Hepatic stellate cell (primary cell): Measurements from ENCODE around the gene TRIM32.
"Not testable (repeated sequence)": the region's sequence is repeated elsewhere in the genome, so short reads cannot be mapped to it uniquely, and the experiment has no call there.

Experiments
- DNase-seq: peaks from one replicate; pipeline ENCODE4 v3.0.0; 2011; ENCODE audit warnings: low spot score

The TRIM32 gene

GRCh38 chr9:116674210-116674980, 12.7 kb upstream of the TRIM32 start:
- DNase-seq: no peak

DNA sequence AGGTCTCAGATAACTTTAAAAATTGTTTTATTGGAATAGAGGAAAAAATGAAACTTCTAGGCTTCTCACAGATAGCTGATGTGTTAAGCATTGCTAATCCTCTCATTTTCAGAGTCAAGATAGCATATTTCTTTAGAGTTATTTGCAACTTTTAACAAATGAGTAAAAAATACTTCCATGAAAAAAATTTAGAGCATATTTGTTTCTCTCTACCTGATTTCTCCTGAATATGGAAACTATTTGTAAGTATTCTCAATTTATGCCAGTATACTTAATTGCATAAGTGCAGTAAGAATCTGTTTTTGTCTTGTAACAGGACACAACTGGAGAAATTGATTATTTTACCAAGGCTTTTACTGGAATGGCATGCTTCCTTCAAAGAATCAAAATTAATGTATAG, 3.6 kb upstream of the TRIM32 start:
- DNase-seq: no peak

DNA sequence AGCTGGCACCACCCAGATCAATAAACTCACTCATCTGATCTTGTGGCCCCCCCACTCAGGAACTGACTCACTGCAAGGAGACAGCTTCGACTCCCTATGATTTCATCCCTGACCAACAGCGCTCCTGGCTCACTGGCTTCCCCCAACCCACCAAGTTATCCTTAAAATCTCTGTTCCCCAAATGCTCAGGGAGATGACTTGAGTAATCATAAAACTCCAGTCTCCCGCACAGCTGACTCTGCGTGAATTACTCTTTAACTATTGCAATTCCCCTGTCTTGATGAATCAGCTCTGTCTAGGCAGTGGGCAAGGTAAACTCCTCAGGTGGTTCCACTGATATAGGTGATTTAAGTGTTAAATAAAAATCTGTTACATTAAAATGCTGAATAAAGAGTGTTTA, 1.9 kb upstream of the TRIM32 start:
- no peak for DNase-seq

DNA sequence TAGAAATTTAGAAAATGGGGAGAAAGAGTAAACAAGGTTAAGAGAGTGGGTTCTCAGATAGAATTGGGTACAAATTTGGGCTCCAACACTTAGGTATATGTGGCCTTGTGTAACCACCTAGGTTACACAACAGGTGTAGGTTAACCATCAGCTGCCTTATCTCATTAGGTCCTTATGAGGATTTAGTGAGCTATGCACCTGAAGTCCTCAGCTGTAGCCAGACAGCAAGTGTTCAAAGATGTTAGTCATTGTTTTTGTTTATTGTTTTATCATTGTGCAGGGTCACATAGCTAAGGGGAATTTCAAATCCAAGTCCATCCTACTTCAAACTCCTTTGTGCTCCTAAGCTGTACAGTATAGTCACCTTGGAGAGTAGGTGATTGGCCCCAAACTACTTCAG, 970 bp upstream of the TRIM32 start:
- DNase-seq: no peak

- DNase-seq: peak; percentile 24
These were observed 422 bp upstream of the TRIM32 start for GRCh38 chr9:116686693-116687073.

GRCh38 chr9:116687754-116688135, 640 bp downstream of the TRIM32 start:
- peak; percentile 17 for DNase-seq

- DNase-seq: no peak
These were observed 1.8 kb downstream of the TRIM32 start for GRCh38 chr9:116688806-116689485.

GRCh38 chr9:116689486-116690032, 2.5 kb downstream of the TRIM32 start:
- DNase-seq: no peak

DNA sequence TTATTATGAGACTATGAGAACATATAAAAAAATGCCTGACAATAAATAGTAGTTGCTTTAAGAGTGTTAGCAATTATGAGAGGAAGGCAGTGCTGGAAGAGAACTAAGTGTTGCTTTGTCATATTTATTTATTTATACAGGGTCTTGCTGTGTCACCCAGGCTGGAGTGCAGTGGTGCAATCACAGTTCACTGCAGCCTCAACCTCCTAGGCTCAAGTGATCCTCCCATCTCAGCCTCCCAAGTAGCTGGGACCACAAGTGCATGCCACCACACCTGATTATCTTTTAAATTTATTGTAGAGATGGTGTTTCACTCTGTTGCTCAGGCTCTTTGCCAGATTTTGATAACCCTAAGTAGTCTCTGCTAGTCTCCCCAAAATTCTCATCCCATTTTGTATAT, 3.7 kb downstream of the TRIM32 start:
- not testable (repeated sequence) for DNase-seq

- no peak for DNase-seq
These were observed 4.5 kb downstream of the TRIM32 start for GRCh38 chr9:116691607-116692006.

DNA sequence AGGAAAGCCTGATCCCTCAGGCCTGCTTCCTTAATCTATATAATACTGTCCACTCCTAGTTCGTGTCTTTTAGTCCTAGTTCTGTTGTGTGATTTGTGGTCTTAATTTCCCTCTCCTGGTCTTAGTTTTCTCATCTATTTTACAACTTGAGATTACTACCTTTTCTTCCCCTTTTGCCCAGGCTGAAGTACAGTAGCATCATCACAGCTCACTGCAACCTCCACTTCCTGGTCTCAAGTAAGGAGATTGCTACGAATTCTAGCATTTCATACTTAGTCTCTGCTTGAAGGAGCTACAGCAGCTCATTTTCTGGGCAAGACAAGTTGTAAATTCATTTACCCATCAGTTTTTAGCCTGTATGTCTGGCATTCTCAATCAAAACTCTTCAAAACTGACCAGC, 5.5 kb downstream of the TRIM32 start:
- DNase-seq: no peak

- DNase-seq: peak; percentile 38
These were observed 6.2 kb downstream of the TRIM32 start for GRCh38 chr9:116693233-116693731.

- no peak for DNase-seq
These were observed 7.7 kb downstream of the TRIM32 start for GRCh38 chr9:116694785-116695291.

DNA sequence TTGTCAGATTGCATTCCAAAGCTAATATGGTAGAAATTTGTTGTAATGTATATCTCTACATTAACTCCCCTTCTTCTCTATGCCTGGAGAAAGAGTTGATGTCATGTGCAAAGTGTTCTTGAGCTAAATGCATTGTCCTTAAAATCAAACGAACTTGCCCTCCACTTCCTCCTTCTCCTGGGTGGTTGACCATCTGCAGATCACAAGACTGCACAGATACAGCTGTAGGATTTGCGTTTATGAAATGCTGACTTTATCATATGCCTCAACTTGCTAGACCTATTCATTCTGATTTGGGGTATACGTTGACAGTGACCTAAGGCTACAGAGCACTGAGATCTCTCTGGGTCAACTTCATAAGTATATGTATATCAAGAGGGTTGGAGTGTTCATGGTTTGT, 8.3 kb downstream of the TRIM32 start:
- DNase-seq: no peak

- peak; percentile 58 for DNase-seq
These were observed 10.3 kb downstream of the TRIM32 start for GRCh38 chr9:116697362-116697761.

DNA sequence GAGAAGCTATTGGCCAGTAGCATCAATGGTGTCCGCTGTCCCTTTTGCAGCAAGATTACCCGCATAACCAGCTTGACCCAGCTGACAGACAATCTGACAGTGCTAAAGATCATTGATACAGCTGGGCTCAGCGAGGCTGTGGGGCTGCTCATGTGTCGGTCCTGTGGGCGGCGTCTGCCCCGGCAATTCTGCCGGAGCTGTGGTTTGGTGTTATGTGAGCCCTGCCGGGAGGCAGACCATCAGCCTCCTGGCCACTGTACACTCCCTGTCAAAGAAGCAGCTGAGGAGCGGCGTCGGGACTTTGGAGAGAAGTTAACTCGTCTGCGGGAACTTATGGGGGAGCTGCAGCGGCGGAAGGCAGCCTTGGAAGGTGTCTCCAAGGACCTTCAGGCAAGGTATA, 10.8 kb downstream of the TRIM32 start:
- DNase-seq: no peak

DNA sequence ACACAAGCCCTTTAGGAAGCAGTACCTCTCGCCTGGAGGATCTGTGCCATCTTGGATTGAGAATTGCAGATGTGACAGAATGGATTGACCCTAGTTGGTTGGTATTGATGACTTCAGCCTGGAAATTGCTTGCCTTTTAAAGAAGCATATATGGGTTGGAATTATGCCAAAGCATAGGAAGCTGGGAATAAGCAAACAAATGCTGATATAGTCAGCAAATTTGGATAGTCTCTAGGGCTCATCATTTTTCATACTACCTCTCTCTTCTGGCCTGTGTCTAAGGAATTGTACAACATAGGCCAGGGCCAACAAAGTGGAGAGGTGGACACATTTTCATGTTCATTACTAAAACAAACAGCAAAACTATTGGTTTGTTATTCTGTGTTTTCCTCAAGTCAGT, 13.2 kb downstream of the TRIM32 start:
- no peak for DNase-seq

DNA sequence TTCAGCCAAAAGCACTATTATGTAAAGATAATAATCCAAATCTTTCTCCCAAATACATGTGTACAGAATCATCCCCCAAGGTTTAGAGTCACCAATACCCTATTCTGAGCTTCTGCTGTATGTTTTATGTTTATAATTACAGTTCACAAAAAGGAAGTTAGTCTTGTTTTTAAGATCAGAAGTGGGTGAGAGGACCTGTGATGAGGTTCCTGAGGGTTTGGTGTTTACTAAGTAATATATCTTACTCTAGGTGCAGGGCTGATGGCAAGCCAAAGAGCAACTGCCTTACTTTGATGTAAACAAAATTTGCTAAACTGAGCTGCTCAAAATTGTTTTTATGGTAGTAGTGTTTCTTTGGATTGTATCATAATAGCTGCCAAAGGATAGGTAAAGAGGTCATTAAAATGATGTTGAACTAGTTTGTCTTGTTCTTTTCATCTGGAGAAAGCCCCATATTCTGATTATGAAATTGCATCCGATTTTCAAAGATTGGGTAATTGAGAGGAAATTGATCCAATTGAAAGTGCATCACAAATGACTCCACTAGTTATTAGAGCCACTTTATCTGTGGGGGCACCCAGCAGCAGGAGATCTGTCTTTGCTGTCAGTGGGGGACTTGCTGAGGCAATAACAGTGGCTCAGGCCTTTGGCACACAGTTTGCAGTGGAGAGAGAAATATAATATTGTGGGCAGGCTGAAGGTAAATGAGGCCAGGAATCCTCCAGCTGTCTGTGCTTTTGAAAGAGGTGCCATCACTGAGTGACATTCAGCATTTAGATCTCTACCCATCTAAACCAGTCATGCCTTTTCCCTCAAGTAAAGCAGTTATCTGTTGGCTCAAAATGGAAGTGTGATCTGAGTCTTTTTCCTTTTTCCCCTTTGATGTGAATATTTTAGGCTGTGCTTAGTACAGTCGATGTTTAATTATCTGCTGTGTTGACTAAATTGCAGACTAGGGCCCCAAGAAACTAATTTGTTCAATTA, 14.1 kb downstream of the TRIM32 start:
- DNase-seq: no peak

DNA sequence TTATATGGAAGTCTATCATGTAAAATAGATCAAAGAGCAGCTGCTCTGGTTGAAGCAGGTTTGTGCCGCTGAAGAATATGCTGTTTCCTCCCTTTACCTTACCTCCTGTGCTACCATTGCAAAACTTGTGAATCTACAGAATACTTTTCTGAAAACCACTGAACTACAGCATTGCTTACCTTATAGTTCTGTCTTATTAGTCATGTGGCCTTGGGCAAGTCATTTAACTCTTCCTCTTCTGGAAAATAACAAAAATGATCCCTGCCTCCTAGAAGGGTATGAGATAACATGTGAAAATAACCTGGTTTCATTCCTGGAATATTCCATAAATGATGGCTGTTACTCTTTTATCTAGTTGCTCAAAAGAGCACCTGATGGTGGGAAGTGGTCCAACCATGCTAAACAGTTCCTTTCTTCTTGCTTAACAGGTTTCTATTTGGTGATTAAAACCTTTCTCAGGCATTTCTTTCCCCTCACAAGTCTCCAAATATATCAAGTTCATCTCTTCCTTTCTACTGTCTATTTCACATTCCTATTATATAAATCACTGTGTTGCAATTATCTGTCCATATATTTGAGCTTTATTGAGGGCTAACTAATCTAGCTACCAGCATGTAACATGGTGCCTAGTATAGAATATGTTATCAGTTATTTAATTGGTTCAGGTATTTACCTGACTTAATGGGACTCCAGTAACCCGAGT, 15.0 kb downstream of the TRIM32 start:
- no peak for DNase-seq

DNA sequence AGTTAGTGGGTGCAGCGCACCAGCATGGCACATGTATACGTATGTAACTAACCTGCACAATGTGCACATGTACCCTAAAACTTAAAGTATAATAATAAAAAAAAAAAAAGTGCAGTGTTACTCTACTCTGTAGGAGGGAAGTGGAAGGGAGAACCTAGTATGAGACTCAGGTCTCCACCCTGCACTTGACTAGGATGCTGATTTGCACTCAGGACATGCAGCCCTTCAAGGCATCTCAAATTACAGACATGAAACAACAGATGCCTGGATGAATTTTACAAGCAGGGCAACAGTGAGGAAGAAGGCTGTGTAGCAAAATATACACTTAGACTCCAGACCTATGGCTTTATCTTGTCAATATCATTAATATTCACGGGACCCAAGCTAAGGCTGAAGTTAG, 16.5 kb downstream of the TRIM32 start:
- no peak for DNase-seq

GRCh38 chr9:116704470-116704869, 17.4 kb downstream of the TRIM32 start:
- no peak for DNase-seq
